HCT116 (cell line): ENCODE results near the gene RPL12. TPM values are rescaled to one million over a fixed set of nuclear protein-coding genes. Genes with fewer than 3 reads are reported as not detected.

Experiments
- ATAC-seq: fragments of 200-7000 bp; cut with Tn5 transposase; 2 replicates; pipeline ENCODE4 v1.9.1; 2020; ENCODE audit warnings: mild to moderate bottlenecking, moderate library complexity
- BruUV-seq: library from RNA; stranded (reverse); fragments of 400-500 nt; replicated peaks from 2 replicates; lab custom pipeline; 2021; lab: Mats Ljungman, UMichigan
- CTCF ChIA-PET: fragments of 300-600 bp; sonication (Branson Sonifier 250); formaldehyde crosslinking; loops from one replicate; lab custom pipeline; 2021; ENCODE audit warnings: antibody characterized with exemption; lab: Charles Lee
- POLR2A ChIA-PET: fragments of 300-600, 350-600 bp; sonication (Branson Sonifier 250); formaldehyde crosslinking; loops from one replicate; lab custom pipeline; 2021; ENCODE audit warnings: antibody characterized with exemption; lab: Charles Lee
- RAD21 ChIA-PET, 2 experiments: fragments of 300-600 bp; sonication (Branson Sonifier 250); formaldehyde crosslinking; loops; one replicate each; lab custom pipeline; 2023; ENCODE audit warnings: low total read pairs in 2 of 2; ENCODE audit not compliant: uncharacterized antibody in 2 of 2, unreplicated experiment in 2 of 2, low non-redundant PET in 1 of 2; lab: Charles Lee
- DNase-seq: peaks from one replicate; pipeline ENCODE4 v3.0.0-alpha.2; 2010; ENCODE audit warnings: low read depth, low spot score
- H2AFZ ChIP-seq: fragments of 200-600 bp; shearing (Covaris generic), sonication (generic); 2 replicates; pipeline ENCODE4 v1.6.1; 2017; ENCODE audit warnings: low read depth, mixed run types, mixed read lengths, antibody characterized with exemption, low read length; ENCODE audit not compliant: poor library complexity, severe bottlenecking
- H3K27ac ChIP-seq: 2 replicates; pipeline ENCODE4 v1.5.1; 2012; ENCODE audit warnings: low read depth, low read length
- H3K27me3 ChIP-seq: fragments of 200-600 bp; sonication (generic); 2 replicates; pipeline ENCODE4 v1.6.1; 2016; ENCODE audit warnings: mixed run types, low read length, mixed read lengths; ENCODE audit not compliant: insufficient read depth
- H3K36me3 ChIP-seq, 2 experiments: fragments of 200-500 bp in 1 of 2; fragments of 200-600 bp in 1 of 2; sonication (Bioruptor generic) in 1 of 2; sonication (generic) in 1 of 2; 2 replicates each; pipeline versions ENCODE4 v1.5.1 to v1.6.1; 2014 to 2016; ENCODE audit warnings: low read length in 2 of 2, inconsistent platforms in 1 of 2, mixed read lengths in 1 of 2, mixed run types in 1 of 2; ENCODE audit not compliant: insufficient read depth in 2 of 2, control insufficient read depth in 1 of 2
- H3K4me1 ChIP-seq, 2 experiments: fragments of 200-600 bp in 1 of 2; sonication (generic) in 1 of 2; 2 replicates each; pipeline versions ENCODE4 v1.5.1 to v1.6.1; 2012 to 2017; ENCODE audit warnings: low read length in 2 of 2, inconsistent platforms in 1 of 2, mild to moderate bottlenecking in 1 of 2, mixed read lengths in 1 of 2, mixed run types in 1 of 2, moderate library complexity in 1 of 2; ENCODE audit not compliant: insufficient read depth in 2 of 2, control insufficient read depth in 1 of 2
- H3K4me2 ChIP-seq: fragments of 200-600 bp; sonication (generic); 2 replicates; pipeline ENCODE4 v1.6.1; 2017; ENCODE audit warnings: mixed run types, low read length, mixed read lengths
- H3K4me3 ChIP-seq, 2 experiments: fragments of 200-600 bp in 1 of 2; sonication (generic) in 1 of 2; replicated peaks in 1 of 2; 2 replicates each; pipeline ENCODE4 v1.5.1; 2011 to 2016; ENCODE audit warnings: low read length in 2 of 2, control low read depth in 1 of 2, low read depth in 1 of 2, mild to moderate bottlenecking in 1 of 2, mixed read lengths in 1 of 2, mixed run types in 1 of 2
- H3K79me2 ChIP-seq: fragments of 200-600 bp; sonication (generic); 2 replicates; pipeline ENCODE4 v1.6.1; 2017; ENCODE audit warnings: mild to moderate bottlenecking, mixed run types, low read length, moderate library complexity, mixed read lengths; ENCODE audit not compliant: insufficient read depth
- H3K9ac ChIP-seq: fragments of 200-600 bp; sonication (generic); 2 replicates; pipeline ENCODE4 v1.6.1; 2016; ENCODE audit warnings: low read length, mixed read lengths
- H3K9me2 ChIP-seq: fragments of 200-600 bp; sonication (generic), shearing (Covaris generic); 2 replicates; pipeline ENCODE4 v1.6.1; 2017; ENCODE audit warnings: mixed run types, mild to moderate bottlenecking, moderate library complexity; ENCODE audit not compliant: insufficient read depth
- H3K9me3 ChIP-seq, 2 experiments: fragments of 200-500 bp in 1 of 2; fragments of 200-600 bp in 1 of 2; sonication (Bioruptor generic) in 1 of 2; sonication (generic) in 1 of 2; 2 replicates each; pipeline ENCODE4 v1.6.1; 2014 to 2017; ENCODE audit warnings: low read length in 2 of 2, mixed read lengths in 2 of 2, inconsistent platforms in 1 of 2, low read depth in 1 of 2, mild to moderate bottlenecking in 1 of 2, mixed run types in 1 of 2, moderate library complexity in 1 of 2; ENCODE audit not compliant: control insufficient read depth in 1 of 2, insufficient read depth in 1 of 2
- H4K20me1 ChIP-seq: fragments of 200-600 bp; sonication (generic), shearing (Covaris generic); 2 replicates; pipeline ENCODE4 v1.6.1; 2017; ENCODE audit warnings: mixed run types, mild to moderate bottlenecking, moderate library complexity; ENCODE audit not compliant: insufficient read depth
- SP1 ChIP-seq: IDR thresholded peaks from 2 replicates; pipeline ENCODE4 v1.6.1; 2012; ENCODE audit warnings: low read depth
- SRF ChIP-seq: IDR thresholded peaks from 2 replicates; pipeline ENCODE4 v1.6.1; 2012; ENCODE audit warnings: low read depth
- ZBTB33 ChIP-seq: IDR thresholded peaks from 2 replicates; pipeline ENCODE4 v1.6.1; 2011; ENCODE audit warnings: mild to moderate bottlenecking, low read length, moderate library complexity; ENCODE audit not compliant: insufficient replicate concordance; ENCODE audit errors: extremely low read depth
- intact Hi-C: fragments of 100-400 bp; cut with micrococcal nuclease; formaldehyde crosslinking; loops from 2 replicates; pipeline ENCODE4 v1.10.0; 2022
- total RNA-seq: library from RNA; stranded (reverse); gene quantifications from one replicate; pipeline ENCODE4 v1.2.1, GENCODE V29; 2021; ENCODE audit not compliant: unreplicated experiment

The RPL12 gene
- total RNA-seq, 1 experiment from 2014 or later, result 2,679 TPM

GRCh38 chr9:127491516-127491915, 40.3 kb upstream of the RPL12 start (continued):
- TF ChIP-seq SRF, result no peak
- TF ChIP-seq SP1, result no peak

DNA sequence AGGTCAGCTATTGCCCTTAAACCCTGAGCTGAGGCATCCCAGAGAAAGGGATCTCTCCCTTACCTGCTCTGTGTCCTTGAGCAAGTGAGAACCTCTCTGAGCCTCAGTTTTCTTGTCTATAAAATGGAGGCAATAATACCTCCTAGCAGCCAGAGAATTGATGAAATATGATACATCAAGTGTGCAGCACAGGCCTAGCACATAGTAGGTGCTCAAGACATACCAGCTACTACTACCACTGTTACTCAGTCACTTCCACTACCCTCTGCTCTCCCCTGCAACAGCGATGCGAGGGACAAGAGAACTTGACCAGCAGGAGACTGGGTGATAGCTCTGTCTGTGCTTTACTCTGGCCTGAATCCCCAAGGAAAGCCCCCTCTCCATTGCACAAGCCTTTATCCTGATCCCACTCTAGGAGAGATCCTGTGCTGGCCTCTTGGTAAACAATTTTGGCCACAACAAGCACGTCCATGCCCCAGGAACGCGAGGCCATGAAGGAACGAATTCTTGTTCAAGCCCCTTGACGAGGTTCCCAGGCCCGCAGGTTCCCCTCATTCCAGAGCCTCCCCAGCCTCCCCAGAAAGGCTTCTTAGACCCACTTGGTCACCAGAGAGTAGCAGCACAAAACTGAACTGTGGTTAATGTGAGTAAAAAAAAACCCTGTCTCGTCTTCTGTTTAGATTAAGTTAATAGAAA, 39.5 kb upstream of the RPL12 start:
- no peak for DNase-seq
- no peak overlapping the region for H3K27ac ChIP-seq
- no peak overlapping the region for H3K9ac ChIP-seq
- no peaks in the 10 kb centered on the region for H3K9me3 ChIP-seq
- no TSS peak for BruUV-seq
- TF ChIP-seq ZBTB33, result no peak
- no peak overlapping the region for H2AFZ ChIP-seq
- RAD21 ChIA-PET, result no interaction called here
- no peak for ATAC-seq
- H3K36me3 ChIP-seq, result peaks cover 0 to 3% of the 10 kb centered on the region in 2 experiments; a peak in 3 of 4 replicates
- no peaks in the 10 kb centered on the region for H4K20me1 ChIP-seq
- no peaks in the 10 kb centered on the region for H3K79me2 ChIP-seq
- CTCF ChIA-PET, result no interaction called here
- POLR2A ChIA-PET, result no interaction called here
- no peak overlapping the region for H3K4me2 ChIP-seq
- intact Hi-C loops, result no loop called here
- no peak overlapping the region for H3K4me3 ChIP-seq
- no peaks in the 10 kb centered on the region for H3K27me3 ChIP-seq
- H3K9me2 ChIP-seq, result no peaks in the 10 kb centered on the region
- no peaks in the 10 kb centered on the region for H3K4me1 ChIP-seq
